ENCODE results near the gene KRTCAP2.
"Not testable (repeated sequence)": the region's sequence is repeated elsewhere in the genome, so short reads cannot be mapped to it uniquely, and the experiment has no call there.

Gene KRTCAP2

GRCh38 chr1:155198547-155198906 lies 25.4 kb upstream of the KRTCAP2 start:
- DNase-seq: no peak

GRCh38 chr1:155197901-155198546 lies 24.9 kb upstream of the KRTCAP2 start:
- DNase-seq: no peak

- no peak for DNase-seq
Measured at GRCh38 chr1:155196893-155197638, 24.0 kb upstream of the KRTCAP2 start.

GRCh38 chr1:155196103-155196892 lies 23.2 kb upstream of the KRTCAP2 start:
- DNase-seq: no peak

GRCh38 chr1:155195201-155196102 lies 22.3 kb upstream of the KRTCAP2 start:
- no peak for DNase-seq

GRCh38 chr1:155193991-155194240 lies 20.8 kb upstream of the KRTCAP2 start:
- not testable (repeated sequence) for DNase-seq

- peak; percentile 90 for DNase-seq
Measured at GRCh38 chr1:155193275-155193990, 20.3 kb upstream of the KRTCAP2 start.

- no peak for DNase-seq
Measured at GRCh38 chr1:155192346-155193274, 19.5 kb upstream of the KRTCAP2 start.

- no peak for DNase-seq
Measured at GRCh38 chr1:155191904-155192303, 18.8 kb upstream of the KRTCAP2 start.

GRCh38 chr1:155189926-155190325 lies 16.8 kb upstream of the KRTCAP2 start:
- DNase-seq: not testable (repeated sequence)

- DNase-seq: no peak
Measured at GRCh38 chr1:155188268-155188667, 15.2 kb upstream of the KRTCAP2 start.

GRCh38 chr1:155187456-155187891 lies 14.4 kb upstream of the KRTCAP2 start:
- no peak for DNase-seq

GRCh38 chr1:155186794-155187455 lies 13.8 kb upstream of the KRTCAP2 start:
- no peak for DNase-seq

- no peak for DNase-seq
Measured at GRCh38 chr1:155186067-155186793, 13.1 kb upstream of the KRTCAP2 start.

- no peak for DNase-seq
Measured at GRCh38 chr1:155185783-155186066, 12.6 kb upstream of the KRTCAP2 start.

GRCh38 chr1:155184835-155185782 lies 12.0 kb upstream of the KRTCAP2 start:
- no peak for DNase-seq

GRCh38 chr1:155184351-155184811 lies 11.3 kb upstream of the KRTCAP2 start:
- no peak for DNase-seq

- no peak for DNase-seq
Measured at GRCh38 chr1:155183775-155184221, 10.7 kb upstream of the KRTCAP2 start.

Measured in fibroblast of skin of right biceps (primary cell).